Caco-2 (cell line): Measurements from ENCODE around the gene LSM4. TPM values are rescaled to one million over a fixed set of nuclear protein-coding genes. Genes with fewer than 3 reads are reported as not detected.

Source experiments
- BruUV-seq: library from RNA; stranded (reverse); fragments of 400-500 nt; replicated peaks from 2 replicates; lab custom pipeline; 2021; lab: Mats Ljungman, UMichigan
- CTCF ChIA-PET: fragments of 300-600 bp; sonication (Branson Sonifier 250); formaldehyde crosslinking; loops from one replicate; lab custom pipeline; 2022; ENCODE audit warnings: antibody characterized with exemption; lab: Charles Lee
- POLR2A ChIA-PET: fragments of 300-600 bp; sonication (Branson Sonifier 250); formaldehyde crosslinking; loops from one replicate; lab custom pipeline; 2022; ENCODE audit warnings: antibody characterized with exemption; lab: Charles Lee
- DNase-seq, 2 experiments: peaks; one replicate each; pipeline versions ENCODE4 v3.0.0 to v3.0.0-alpha.2; 2020 to 2022
- H3K27me3 ChIP-seq: replicated peaks from 2 replicates; pipeline ENCODE4 v1.6.0; 2011; ENCODE audit warnings: low read length; ENCODE audit not compliant: control insufficient read depth, insufficient read depth
- H3K36me3 ChIP-seq: 2 replicates; pipeline ENCODE4 v1.5.1; 2011; ENCODE audit warnings: low read length; ENCODE audit not compliant: control insufficient read depth, insufficient read depth
- H3K4me1 ChIP-seq: fragments of 250-450 bp; sonication (Bioruptor Pico); 2 replicates; pipeline ENCODE4 v1.5.1; 2020; ENCODE audit warnings: mild to moderate bottlenecking
- H3K4me3 ChIP-seq: 2 replicates; pipeline ENCODE4 v1.5.1; 2011; ENCODE audit warnings: low read depth, mild to moderate bottlenecking, control low read depth, low read length
- H3K9me3 ChIP-seq: fragments of 250-450 bp; sonication (Bioruptor Pico); 2 replicates; pipeline ENCODE4 v1.5.1; 2020; ENCODE audit warnings: mild to moderate bottlenecking, moderate library complexity
- H3K27ac Mint-ChIP-seq: one replicate; pipeline ENCODE4 v1.8.0; 2022; ENCODE audit warnings: mixed read lengths; ENCODE audit not compliant: unreplicated experiment
- H3K27me3 Mint-ChIP-seq: one replicate; pipeline ENCODE4 v1.8.0; 2022; ENCODE audit warnings: mixed read lengths; ENCODE audit not compliant: insufficient read depth, unreplicated experiment
- H3K36me3 Mint-ChIP-seq: one replicate; pipeline ENCODE4 v1.8.0; 2022; ENCODE audit warnings: mild to moderate bottlenecking, mixed read lengths; ENCODE audit not compliant: insufficient read depth, unreplicated experiment
- H3K4me1 Mint-ChIP-seq: one replicate; pipeline ENCODE4 v1.8.0; 2022; ENCODE audit warnings: low read depth, mixed read lengths; ENCODE audit not compliant: unreplicated experiment
- H3K4me3 Mint-ChIP-seq: one replicate; pipeline ENCODE4 v1.8.0; 2022; ENCODE audit warnings: mild to moderate bottlenecking, moderate library complexity, mixed read lengths; ENCODE audit not compliant: unreplicated experiment
- H3K9me3 Mint-ChIP-seq: one replicate; pipeline ENCODE4 v1.8.0; 2022; ENCODE audit warnings: mixed read lengths; ENCODE audit not compliant: unreplicated experiment
- intact Hi-C: fragments of 100-400 bp; cut with micrococcal nuclease; formaldehyde crosslinking; loops from one replicate; pipeline ENCODE4 v1.10.0; 2022; ENCODE audit not compliant: unreplicated experiment
- total RNA-seq: library from RNA; stranded (reverse); gene quantifications from 2 replicates; pipeline ENCODE4 v1.2.3, GENCODE V29; 2022
- TF ChIP-seq, protein P1 (sequence below), 2 experiments: fragments of 200-600 bp in 1 of 2; IDR thresholded peaks; 1 replicate in 1 of 2; 2 replicates in 1 of 2; pipeline versions ENCODE4 v1.5.1 to v1.8.0; 2011 to 2022; ENCODE audit warnings: antibody characterized with exemption in 1 of 2, control low read depth in 1 of 2, inconsistent platforms in 1 of 2, low read depth in 1 of 2, low read length in 1 of 2, mild to moderate bottlenecking in 1 of 2, moderate library complexity in 1 of 2; ENCODE audit not compliant: insufficient read depth in 1 of 2, severe bottlenecking in 1 of 2, unreplicated experiment in 1 of 2

Gene LSM4
- total RNA-seq, 1 experiment from 2014 or later = 184 TPM

DNA sequence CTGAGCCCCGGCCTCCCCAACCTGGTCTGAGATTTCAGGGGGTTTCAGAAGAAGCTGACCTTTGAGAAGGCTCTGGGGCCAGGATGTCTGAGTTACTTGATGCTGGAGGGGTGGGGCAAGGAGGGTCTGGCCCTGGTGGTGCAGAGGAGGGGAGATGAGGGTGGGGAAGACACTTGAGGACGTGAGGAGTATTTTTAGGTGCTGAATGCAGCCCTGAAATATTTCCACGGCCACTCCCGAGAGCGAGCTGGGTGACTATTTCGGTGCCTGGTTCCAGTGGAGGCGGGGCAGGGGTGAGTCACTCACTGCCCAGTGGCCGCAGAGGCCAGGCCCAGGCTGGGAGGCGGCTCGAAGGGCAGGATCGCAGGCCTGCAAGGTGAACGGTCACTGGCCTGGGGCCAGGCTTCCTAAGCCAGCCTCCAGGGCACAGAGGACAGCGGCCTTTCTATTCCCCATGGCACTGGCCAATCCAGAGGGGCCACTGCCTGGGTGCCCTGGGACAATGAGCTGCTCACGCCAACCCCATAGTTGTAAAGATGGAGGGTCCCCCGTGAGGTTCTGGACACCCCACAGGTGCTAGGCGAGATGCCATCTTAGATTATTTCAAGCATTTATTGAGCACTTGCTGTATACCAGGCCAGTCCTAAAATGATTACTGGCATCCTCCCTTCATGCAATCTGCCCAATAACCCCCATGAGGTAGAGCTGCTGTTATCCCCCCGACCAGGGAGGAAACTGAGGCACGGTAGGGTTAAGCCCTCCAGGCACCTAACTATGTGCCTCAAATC is 21.8 kb downstream of the LSM4 start:
- Histone ChIP-seq H3K4me1 (peaks cover 27% of the 10 kb centered on the region), H3K36me3 (no peaks in the 10 kb centered on the region), H3K9me3 (no peaks in the 10 kb centered on the region), H3K4me3 (no peak overlapping the region), H3K27me3 (no peaks in the 10 kb centered on the region)
- Mint-ChIP-seq H3K4me1 (peaks cover 9% of the 10 kb centered on the region), H3K9me3 (no peaks in the 10 kb centered on the region), H3K27me3 (no peaks in the 10 kb centered on the region), H3K27ac (no peak overlapping the region), H3K36me3 (peaks cover 11% of the 10 kb centered on the region), H3K4me3 (no peak overlapping the region)
- TF ChIP-seq, protein P1, sequence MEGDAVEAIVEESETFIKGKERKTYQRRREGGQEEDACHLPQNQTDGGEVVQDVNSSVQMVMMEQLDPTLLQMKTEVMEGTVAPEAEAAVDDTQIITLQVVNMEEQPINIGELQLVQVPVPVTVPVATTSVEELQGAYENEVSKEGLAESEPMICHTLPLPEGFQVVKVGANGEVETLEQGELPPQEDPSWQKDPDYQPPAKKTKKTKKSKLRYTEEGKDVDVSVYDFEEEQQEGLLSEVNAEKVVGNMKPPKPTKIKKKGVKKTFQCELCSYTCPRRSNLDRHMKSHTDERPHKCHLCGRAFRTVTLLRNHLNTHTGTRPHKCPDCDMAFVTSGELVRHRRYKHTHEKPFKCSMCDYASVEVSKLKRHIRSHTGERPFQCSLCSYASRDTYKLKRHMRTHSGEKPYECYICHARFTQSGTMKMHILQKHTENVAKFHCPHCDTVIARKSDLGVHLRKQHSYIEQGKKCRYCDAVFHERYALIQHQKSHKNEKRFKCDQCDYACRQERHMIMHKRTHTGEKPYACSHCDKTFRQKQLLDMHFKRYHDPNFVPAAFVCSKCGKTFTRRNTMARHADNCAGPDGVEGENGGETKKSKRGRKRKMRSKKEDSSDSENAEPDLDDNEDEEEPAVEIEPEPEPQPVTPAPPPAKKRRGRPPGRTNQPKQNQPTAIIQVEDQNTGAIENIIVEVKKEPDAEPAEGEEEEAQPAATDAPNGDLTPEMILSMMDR (IDR thresholded peaks at IDR 0.05; ENCODE audit: insufficient read depth in 1 of 2, low read depth in 1 of 2, low read length in 1 of 2, severe bottlenecking in 1 of 2, unreplicated experiment in 1 of 2) = no peak
- CTCF ChIA-PET = no interaction called here
- POLR2A ChIA-PET = interaction anchor here (1.6 kb wide), 1 partner anchor 20 kb away, joined by 6 read pairs; the partner anchor contains the start of gene JUND
- intact Hi-C loops = no loop called here
- BruUV-seq = no TSS peak
- DNase-seq = peak; percentile 45 to 65

DNA sequence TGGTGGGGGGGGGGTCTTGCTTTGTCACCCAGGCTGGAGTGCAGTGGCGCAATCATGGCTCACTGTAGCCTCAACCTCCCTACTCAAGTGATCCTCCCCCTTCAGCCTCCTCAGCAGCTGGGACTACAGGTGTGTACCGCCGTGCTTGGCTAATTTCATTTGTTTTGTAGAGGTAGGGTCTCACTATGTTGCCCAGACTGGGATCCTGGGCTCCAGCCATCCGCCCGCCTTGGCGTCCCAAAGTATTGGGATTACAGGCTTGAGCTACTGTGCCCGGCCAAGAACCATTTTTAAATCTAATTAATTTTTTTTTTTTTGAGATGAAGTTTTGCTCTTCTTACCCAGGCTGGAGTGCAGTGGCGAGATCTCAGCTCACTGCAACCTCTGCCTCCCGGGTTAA is 23.2 kb downstream of the LSM4 start:
- intact Hi-C loops = no loop called here
- no peaks in the 10 kb centered on the region for H3K27me3 ChIP-seq
- no peak overlapping the region for H3K4me3 ChIP-seq
- POLR2A ChIA-PET = no interaction called here
- peaks cover 18% of the 10 kb centered on the region for H3K4me1 ChIP-seq
- DNase-seq = no peak
- H3K4me1 Mint-ChIP-seq = peaks cover 9% of the 10 kb centered on the region
- no peaks in the 10 kb centered on the region for H3K9me3 Mint-ChIP-seq
- CTCF ChIA-PET = interaction anchor here (0.7 to 0.9 kb wide), 2 partner anchors 20 to 55 kb away, joined by 3 to 4 read pairs; no protein-coding TSS in a partner anchor
- H3K27me3 Mint-ChIP-seq = no peaks in the 10 kb centered on the region
- no peak overlapping the region for H3K27ac Mint-ChIP-seq
- no TSS peak for BruUV-seq
- H3K4me3 Mint-ChIP-seq = no peak overlapping the region
- no peaks in the 10 kb centered on the region for H3K9me3 ChIP-seq
- no peaks in the 10 kb centered on the region for H3K36me3 ChIP-seq
- TF ChIP-seq, protein P1 (IDR thresholded peaks at IDR 0.05; ENCODE audit: insufficient read depth in 1 of 2, low read depth in 1 of 2, low read length in 1 of 2, severe bottlenecking in 1 of 2, unreplicated experiment in 1 of 2) = no peak
- H3K36me3 Mint-ChIP-seq = peaks cover 11% of the 10 kb centered on the region

DNA sequence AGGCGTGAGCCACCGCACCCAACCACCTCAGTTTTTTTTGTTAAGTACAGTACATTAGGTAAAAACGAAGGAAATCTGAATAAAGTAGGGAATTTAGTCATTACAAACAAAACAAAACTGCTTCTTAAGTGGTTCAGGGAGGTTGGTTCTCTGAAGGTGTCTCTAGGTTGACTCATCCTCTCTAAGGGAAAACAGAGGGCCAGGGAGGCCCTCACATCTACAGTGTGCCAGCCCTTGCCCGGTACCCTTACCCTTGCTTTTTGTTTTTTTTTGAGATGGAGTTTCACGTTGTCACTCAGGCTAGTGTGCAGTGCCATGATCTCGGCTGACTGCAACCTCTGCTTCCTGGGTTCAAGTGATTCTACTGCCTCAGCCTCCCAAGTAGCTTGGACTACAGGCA is 24.3 kb downstream of the LSM4 start:
- no peak for DNase-seq
- Mint-ChIP-seq H3K27me3 (no peaks in the 10 kb centered on the region), H3K36me3 (peaks cover 12% of the 10 kb centered on the region), H3K9me3 (no peaks in the 10 kb centered on the region), H3K4me3 (no peak overlapping the region), H3K4me1 (peaks cover 5% of the 10 kb centered on the region), H3K27ac (no peak overlapping the region)
- ChIA-PET CTCF (no interaction called here), POLR2A (no interaction called here)
- Histone ChIP-seq H3K36me3 (no peaks in the 10 kb centered on the region), H3K9me3 (no peaks in the 10 kb centered on the region), H3K4me1 (peaks cover 16% of the 10 kb centered on the region), H3K4me3 (no peak overlapping the region), H3K27me3 (no peaks in the 10 kb centered on the region)
- TF ChIP-seq, protein P1 (IDR thresholded peaks at IDR 0.05; ENCODE audit: insufficient read depth in 1 of 2, low read depth in 1 of 2, low read length in 1 of 2, severe bottlenecking in 1 of 2, unreplicated experiment in 1 of 2) = no peak
- no TSS peak for BruUV-seq
- intact Hi-C loops = no loop called here
